HG02623 (cell line): ENCODE results near the gene PRR15L.
A peak's percentile ranks its signal among the peaks of the same experiment; 100 is the strongest.
"Not testable (repeated sequence)": the region's sequence is repeated elsewhere in the genome, so short reads cannot be mapped to it uniquely, and the experiment has no call there.

Experiments used
- ATAC-seq: cut with Tn5 transposase; IDR thresholded peaks from one replicate; pipeline ENCODE4 v1.9.1; 2021; ENCODE audit warnings: moderate library complexity; ENCODE audit not compliant: unreplicated experiment

Gene PRR15L

DNA sequence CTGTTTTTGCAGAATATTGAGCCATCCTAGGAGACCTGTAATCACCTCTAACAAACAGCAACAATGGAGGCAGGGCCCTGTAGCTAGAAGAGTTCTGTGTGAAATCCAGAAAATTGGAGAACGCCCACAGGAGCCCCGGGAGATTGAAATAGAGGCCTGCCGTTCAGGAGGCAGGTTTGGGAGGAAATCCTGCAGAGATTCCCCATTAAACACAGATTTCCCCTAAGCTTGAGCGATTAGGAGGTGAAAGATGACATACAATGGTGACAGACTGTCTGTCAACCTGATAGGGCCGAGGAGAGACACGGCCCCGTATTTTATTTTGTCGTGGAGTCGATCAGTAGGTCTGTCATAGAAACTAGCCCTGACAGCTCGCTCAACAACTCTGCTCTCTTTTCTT lies 31.5 kb upstream of the PRR15L start:
- no peak for ATAC-seq

DNA sequence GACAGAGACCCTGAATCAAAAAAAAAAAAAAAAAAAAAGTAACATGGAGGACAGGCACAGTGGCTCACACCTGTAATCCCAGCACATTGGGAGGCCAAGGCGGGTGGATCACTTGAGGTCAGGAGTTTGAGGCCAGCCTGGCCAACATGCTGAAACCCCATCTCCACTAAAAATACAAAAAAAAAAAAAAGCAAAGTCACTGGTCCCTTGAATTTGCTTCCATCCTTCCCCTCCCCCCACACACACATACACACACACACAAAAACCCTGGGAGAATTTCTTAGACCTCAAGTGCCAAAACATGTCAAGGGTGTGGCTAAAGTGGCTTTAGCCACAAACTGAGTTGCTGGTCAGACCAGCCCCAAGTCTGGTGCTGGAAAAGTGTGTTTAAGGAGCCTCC lies 30.8 kb upstream of the PRR15L start:
- ATAC-seq: not testable (repeated sequence)

DNA sequence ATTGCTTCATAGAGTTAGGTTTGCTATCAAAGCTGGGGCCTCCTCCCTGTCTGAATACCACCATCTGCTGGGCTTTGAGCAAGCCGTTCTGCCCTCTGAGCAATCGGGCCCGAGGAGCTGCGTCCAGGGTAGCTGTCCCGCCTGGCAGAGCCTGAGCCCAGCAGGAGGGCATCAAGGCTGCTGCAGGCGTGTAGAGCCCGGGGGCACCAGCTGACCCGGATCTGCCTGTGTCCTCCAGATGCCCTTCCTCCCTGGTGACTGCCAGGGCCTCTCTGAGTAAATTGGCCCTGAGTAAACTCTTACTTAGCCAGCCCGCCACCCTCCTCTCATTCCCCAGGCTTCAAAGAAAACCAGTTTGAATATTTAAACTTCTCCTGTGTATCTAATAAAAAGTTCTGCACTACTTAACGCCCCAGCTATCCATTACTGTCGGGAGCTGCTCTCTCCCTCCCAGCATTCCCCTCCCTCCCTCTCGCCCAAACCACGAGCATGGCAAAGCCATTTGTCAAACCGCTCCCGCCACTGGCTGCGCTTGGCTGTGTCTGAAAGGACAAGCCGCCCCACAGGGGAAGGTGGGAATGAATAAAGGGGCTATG lies 29.7 kb upstream of the PRR15L start:
- ATAC-seq: no peak

DNA sequence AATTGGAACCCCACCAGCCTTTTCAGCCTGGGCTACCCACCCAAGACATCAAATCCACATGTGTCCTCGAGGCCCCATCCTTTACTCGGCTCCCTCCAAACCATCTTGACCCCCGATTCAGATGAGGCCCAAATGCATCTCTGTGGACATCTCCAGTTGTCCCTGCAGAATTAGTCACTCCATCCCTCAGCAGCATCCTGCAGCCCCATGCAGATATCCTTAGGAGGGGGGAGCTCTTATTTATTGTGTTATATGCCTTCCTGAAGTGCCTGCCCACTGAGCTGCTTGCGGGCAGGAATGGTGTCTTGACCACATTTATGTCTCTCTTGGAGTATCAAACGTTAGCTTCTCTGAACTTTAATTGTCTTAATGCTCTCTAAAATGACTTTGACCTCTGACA lies 28.8 kb upstream of the PRR15L start:
- ATAC-seq: no peak

- ATAC-seq: no peak
These were observed 26.0 kb upstream of the PRR15L start for GRCh38 chr17:47983492-47984223.

GRCh38 chr17:47982645-47983390 lies 25.1 kb upstream of the PRR15L start:
- no peak for ATAC-seq

DNA sequence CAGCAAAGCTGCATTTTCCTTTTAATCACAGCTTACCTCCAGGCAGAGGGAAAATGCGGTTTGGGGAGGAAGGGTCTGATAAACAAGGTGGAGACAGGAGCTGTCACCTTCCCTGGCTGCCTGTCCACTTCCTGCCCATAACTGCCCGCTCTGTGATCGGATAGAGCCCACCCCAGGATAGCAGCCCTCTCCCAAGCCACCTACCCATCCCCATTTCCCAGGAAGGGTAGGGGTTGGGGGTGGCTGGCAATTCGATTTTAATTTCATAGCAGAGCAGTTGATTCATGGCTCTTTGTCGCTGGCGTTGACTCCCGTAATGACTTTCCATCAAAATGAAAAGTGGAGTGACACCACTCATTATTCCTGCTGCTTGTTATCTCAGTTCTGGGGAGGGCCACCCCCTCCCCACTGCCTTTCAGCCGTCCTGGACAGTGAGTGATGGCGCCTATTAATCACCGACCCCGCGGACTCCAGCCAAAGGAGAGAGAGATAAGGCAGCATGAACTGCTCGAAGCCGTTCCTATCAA lies 24.5 kb upstream of the PRR15L start:
- ATAC-seq: no peak

DNA sequence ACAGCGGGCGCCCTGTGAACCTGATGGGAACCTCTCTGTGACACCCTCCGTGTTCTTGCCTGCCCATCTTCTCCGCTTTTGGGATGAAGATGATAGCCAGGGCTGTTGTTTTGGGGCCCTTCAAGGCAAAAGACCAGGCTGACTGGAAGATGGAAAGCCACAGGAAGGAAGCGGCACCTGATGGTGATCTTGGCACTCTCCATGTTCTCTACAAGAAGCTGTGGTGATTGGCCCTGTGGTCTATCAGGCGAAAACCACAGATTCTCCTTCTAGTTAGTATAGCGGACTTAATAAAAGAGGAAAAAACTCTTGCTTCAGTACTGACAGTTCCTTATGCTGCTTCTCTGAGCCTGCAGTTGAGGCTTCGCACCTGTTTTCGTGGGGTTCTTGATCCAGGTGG lies 23.8 kb upstream of the PRR15L start:
- no peak for ATAC-seq

DNA sequence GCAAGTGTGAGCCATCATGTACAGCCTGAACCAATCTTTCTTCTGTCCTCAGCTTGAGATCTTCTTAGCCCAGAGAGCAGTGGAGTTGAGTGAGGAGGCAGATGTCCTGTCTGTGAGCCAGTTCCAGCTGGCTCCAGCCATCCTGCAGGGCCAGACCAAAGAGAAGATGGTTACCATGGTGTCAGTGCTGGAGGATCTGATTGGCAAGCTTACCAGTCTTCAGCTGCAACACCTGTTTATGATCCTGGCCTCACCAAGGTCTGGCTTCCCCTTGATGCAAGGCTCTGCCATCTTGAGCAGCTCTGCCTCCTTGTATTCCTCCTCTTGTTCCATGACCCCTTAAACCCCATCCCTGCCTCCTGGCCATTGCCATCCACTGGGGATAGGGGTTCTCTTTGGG lies 22.9 kb upstream of the PRR15L start:
- ATAC-seq: no peak

DNA sequence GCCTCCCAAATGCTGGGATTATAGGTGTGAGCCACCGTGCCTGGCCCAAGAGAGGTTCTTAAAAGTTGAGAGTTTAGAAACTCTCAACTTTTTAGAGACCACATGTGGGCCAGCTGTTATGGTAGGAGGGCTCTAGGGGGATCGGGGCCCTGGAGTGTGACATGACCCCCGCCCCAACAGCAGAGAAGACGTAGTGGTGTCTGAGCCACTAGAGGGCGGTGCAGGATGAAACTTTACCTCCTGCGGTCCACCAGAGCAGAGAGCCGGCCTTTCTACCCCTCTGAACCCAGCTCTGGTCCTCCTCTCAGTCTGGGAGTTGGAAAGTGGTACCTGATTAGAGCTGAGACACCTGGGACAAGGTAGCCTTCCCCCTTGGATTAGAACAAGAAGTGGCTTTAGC lies 20.6 kb upstream of the PRR15L start:
- ATAC-seq: no peak

- ATAC-seq: no peak
These were observed 18.1 kb upstream of the PRR15L start for GRCh38 chr17:47975823-47976205.

DNA sequence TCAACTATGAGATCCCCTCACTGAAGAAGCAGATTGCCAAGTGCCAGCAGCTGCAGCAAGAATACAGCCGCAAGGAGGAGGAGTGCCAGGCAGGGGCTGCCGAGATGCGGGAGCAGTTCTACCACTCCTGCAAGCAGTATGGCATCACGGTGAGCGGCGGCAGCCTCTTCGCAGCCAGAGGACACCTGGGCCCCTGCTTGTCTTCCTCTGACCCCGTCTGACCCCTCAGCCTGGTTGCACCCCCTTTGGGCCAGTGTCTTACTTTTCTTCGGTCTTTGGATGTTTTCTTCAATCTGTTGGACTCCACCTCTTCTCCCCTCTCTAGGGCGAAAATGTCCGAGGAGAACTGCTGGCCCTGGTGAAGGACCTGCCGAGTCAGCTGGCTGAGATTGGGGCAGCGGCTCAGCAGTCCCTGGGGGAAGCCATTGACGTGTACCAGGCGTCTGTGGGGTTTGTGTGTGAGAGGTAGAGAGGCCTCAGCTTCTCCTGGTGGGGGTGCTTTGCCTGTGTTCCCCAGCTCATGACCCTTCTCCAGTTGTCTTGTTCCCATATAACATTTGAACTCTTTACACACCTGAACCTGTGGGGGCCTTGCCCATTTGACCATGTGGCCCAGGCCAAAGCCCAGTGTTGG lies 17.6 kb upstream of the PRR15L start:
- ATAC-seq: no peak

- ATAC-seq: no peak
These were observed 15.9 kb upstream of the PRR15L start for GRCh38 chr17:47973541-47973940.

GRCh38 chr17:47970725-47971499 lies 13.2 kb upstream of the PRR15L start, which contains the start of gene CDK5RAP3:
CDK5RAP3 (plus strand) TSS chr17:47971113; CDS start chr17:47971147, 34 bp downstream.
- peak; percentile 95 for ATAC-seq

DNA sequence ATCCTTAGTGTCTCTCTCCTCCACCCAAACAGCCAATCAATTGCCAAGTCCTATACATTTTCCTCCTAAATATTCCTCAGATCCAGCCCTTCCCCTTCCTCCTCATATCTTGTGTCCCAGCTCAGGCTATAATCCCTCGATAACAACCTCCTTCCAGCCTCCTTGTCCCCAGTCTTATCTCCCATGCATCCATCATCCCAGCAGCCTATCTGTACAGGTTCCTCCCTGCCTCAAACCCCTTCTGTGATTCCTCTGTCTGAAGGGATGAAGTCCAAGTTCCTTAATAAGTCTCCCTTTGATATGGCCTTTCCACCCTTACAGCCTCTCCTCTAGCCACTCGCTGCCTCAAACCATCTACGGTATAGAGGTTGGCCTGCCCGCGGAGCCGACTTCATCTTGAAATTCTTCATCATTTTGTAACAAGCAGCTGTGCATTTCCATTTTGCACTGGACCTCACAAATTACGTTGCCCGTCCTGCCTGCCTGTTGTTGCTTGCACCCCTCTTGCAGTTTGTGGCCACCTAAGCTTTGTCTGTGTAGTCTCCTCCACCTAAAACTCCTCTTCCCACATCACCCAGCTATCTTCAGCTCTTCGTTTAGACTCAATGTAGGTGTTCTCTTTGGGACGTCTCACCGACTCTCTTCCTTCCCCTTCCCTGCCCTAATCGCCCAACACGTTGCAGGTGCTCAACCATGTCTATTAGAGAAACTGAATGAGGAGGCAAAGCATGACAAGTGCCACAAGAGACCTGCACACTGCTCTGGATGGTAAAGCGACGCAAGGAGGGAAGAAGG lies 12.4 kb upstream of the PRR15L start:
- no peak for ATAC-seq

DNA sequence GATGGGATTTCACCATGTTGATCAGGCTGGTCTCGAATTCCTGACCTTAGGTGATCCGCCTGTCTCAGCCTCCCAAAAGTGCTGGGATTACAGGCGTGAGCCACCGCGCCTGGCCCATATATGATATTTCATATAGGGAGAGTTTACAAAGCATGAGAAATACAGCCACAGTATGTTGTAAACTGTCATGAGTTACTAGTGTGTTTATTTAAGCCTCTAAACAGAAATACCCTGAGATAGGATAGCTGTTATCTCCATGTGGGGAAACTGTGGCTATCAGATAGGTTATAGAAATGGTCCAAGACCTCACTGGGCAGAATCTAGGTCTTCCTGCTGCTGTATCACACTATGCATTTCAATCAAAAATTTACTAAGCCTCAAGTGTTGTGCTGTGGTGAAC lies 11.2 kb upstream of the PRR15L start:
- no peak for ATAC-seq

DNA sequence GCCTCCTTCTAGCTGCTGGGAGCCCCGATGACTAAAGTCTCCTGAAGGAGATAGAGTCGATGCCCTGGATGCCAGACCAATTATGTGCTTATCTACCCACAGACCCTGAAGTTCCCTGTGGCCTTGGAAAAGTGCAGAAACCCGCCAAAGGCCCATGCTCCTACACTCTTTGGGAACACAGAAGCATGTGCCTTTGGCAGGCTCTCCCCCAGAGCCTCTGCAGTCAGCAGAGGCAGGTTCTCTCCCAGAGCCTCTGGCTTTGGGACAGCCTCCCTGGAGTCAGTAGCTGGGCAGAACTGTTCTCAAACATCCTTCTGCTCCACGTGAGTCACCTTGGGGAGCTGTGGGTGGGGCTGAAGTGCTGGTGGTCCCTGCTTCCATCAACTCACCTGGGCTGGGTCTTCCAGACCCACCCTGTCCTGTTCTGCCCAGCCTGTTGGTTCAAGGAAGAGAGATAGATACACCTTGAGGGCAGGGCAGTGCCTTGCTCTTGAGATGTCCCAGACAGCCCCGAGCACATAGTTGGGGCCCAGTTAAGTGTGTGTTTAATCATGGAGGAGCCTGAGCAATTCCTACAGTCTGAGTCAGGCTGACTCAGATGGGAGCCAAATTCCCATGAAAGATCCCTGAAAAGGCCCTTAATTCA lies 10.0 kb upstream of the PRR15L start:
- ATAC-seq: no peak

- no peak for ATAC-seq
These were observed 8.4 kb upstream of the PRR15L start for GRCh38 chr17:47966079-47966519.

GRCh38 chr17:47964856-47965255 lies 7.2 kb upstream of the PRR15L start:
- no peak for ATAC-seq
